ENCODE data around the gene KDR.

The KDR gene

DNA sequence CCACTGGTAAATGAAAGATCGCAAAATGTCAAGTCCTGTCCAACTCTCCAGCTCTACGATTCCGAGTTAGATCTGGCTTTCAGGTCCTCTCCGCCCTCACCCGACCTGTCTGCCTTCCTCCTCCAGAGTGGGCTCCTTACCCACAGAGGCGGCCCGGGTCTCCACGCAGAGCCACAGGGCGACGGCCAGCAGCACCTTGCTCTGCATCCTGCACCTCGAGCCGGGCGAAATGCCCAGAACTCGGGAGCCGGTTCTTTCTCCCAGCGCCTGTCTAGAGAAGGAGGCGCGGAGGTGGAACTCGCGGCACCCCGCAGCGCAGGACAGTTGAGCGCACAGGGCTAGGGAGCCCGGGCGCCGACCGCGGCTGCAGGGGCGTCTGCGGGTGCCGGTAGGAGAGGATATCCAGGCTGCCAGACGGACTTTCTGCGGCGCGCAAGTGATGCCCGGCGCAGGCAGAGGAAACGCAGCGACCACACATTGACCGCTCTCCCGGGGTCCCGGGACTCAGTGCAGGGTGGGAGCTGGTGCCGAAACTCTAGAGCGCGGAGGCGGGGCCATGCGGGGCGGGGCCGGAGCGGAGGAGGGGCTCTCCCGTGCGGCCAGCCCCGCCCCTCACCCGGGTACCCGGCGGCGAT lies at the start of gene KDR:
Gene KDR, minus strand, starts transcription at position 509 of the 635 bp plus-strand sequence. Its CDS starts 302 bp downstream, at position 207.
- H3K4me1 ChIP-seq (ENCODE audit: control insufficient read depth, insufficient read depth, low read length), result no peaks in the 10 kb centered on the region
- H3K27me3 ChIP-seq (ENCODE audit: control insufficient read depth, insufficient read depth, low read length), result no peaks in the 10 kb centered on the region
- no peak within 1 kb of the TSS for H3K27ac ChIP-seq (ENCODE audit: low read depth, low read length)
- peak within 1 kb of the TSS; percentile 32 for H3K4me3 ChIP-seq (ENCODE audit: low read length)
- no peaks in the 10 kb centered on the region for H3K36me3 ChIP-seq (ENCODE audit: control insufficient read depth, insufficient read depth, low read length)
- H3K9ac ChIP-seq (ENCODE audit: low read length), result no peak within 1 kb of the TSS

DNA sequence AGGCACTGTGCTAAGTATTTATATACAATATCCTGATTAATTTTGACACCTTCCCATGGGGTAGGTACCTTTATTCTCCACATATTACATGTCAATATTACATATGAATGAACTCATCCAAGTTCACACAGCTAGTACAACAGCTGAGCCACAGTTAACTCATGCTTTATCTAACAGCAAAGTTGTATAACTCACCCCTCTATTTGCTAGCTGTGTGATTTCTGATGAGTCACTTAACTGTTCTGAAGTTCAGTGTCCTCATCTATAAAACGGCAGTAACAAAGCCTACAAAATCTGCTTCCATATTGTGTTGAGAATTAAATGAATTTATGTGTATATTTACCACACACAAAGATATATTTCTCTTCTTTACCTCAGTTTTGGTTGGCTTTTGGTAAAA lies 48.2 kb upstream of the KDR start:
- no peaks in the 10 kb centered on the region for H3K36me3 ChIP-seq (ENCODE audit: control insufficient read depth, insufficient read depth, low read length)
- H3K9ac ChIP-seq (ENCODE audit: low read length), result no peak overlapping the region
- H3K27ac ChIP-seq (ENCODE audit: low read depth, low read length), result no peak overlapping the region
- H3K4me1 ChIP-seq (ENCODE audit: control insufficient read depth, insufficient read depth, low read length), result no peaks in the 10 kb centered on the region
- no peak overlapping the region for H3K4me3 ChIP-seq (ENCODE audit: low read length)
- no peaks in the 10 kb centered on the region for H3K27me3 ChIP-seq (ENCODE audit: control insufficient read depth, insufficient read depth, low read length)

- H3K36me3 ChIP-seq (ENCODE audit: control insufficient read depth, insufficient read depth, low read length), result no peaks in the 10 kb centered on the region
- H3K27ac ChIP-seq (ENCODE audit: low read depth, low read length), result no peak overlapping the region
- no peak overlapping the region for H3K9ac ChIP-seq (ENCODE audit: low read length)
Measured at GRCh38 chr4:55172694-55173287, 47.4 kb upstream of the KDR start.

GRCh38 chr4:55170462-55170861 lies 45.1 kb upstream of the KDR start:
- Histone ChIP-seq H3K27ac (ENCODE audit: low read depth, low read length) (no peak overlapping the region), H3K27me3 (ENCODE audit: control insufficient read depth, insufficient read depth, low read length) (no peaks in the 10 kb centered on the region), H3K9ac (ENCODE audit: low read length) (no peak overlapping the region), H3K4me1 (ENCODE audit: control insufficient read depth, insufficient read depth, low read length) (no peaks in the 10 kb centered on the region), H3K4me3 (ENCODE audit: low read length) (no peak overlapping the region), H3K36me3 (ENCODE audit: control insufficient read depth, insufficient read depth, low read length) (no peaks in the 10 kb centered on the region)

More at GRCh38 chr4:55172694-55173287, 47.4 kb upstream of the KDR start:
- Histone ChIP-seq H3K4me3 (ENCODE audit: low read length) (no peak overlapping the region), H3K27me3 (ENCODE audit: control insufficient read depth, insufficient read depth, low read length) (no peaks in the 10 kb centered on the region), H3K4me1 (ENCODE audit: control insufficient read depth, insufficient read depth, low read length) (no peaks in the 10 kb centered on the region)

DNA sequence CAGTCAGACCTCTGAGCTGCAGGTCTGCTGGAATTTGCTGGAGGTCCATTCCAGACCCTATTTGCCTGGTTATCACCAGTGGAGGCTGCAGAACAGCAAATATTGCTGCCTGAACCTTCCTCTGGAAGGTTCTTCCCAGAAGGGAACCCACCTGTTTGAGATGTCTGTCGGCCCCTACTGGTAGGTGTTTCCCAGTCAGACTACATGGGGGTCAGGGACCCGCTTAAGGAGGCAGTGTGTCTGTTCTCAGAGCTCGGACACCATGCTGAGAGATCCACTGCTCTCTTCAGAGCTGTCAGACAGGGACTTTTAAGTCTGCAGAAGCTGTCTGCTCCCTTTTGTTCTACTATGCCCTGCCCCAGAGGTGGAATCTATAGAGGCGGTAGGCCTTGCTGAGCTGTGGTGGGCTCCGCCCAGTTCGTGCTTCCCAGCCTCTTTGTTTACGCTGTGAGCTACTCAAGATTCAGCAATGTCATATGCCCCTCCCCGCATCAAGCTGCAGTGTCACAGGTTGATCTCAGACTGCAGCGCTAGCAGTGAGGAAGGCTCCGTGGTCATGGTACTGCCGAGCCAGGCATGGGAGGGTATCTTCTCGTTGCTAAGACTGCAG lies 44.1 kb upstream of the KDR start:
- no peaks in the 10 kb centered on the region for H3K36me3 ChIP-seq (ENCODE audit: control insufficient read depth, insufficient read depth, low read length)
- H3K4me1 ChIP-seq (ENCODE audit: control insufficient read depth, insufficient read depth, low read length), result no peaks in the 10 kb centered on the region
- no peak overlapping the region for H3K4me3 ChIP-seq (ENCODE audit: low read length)
- no peak overlapping the region for H3K9ac ChIP-seq (ENCODE audit: low read length)
- H3K27ac ChIP-seq (ENCODE audit: low read depth, low read length), result no peak overlapping the region
- no peaks in the 10 kb centered on the region for H3K27me3 ChIP-seq (ENCODE audit: control insufficient read depth, insufficient read depth, low read length)

DNA sequence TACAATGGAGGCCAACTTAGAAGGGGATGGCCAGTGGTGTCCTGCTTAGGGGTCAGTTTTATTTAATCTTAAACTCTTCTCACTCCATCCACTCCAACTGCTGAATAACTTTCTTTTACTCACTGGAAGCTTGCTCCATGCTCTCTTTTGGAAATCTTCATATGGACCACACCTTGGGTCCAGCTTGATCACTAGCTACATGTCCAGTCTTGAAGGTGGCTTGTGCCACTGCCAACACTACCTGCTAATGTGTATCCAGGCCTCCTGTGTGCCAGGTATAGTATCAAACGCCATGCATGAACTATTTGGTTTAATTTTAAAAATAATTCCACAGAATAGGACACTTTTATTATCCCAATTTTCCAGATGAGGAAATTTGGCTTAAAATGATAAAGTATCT lies 37.0 kb upstream of the KDR start:
- H3K27me3 ChIP-seq (ENCODE audit: control insufficient read depth, insufficient read depth, low read length), result peaks cover 3% of the 10 kb centered on the region
- H3K4me3 ChIP-seq (ENCODE audit: low read length), result no peak overlapping the region
- H3K4me1 ChIP-seq (ENCODE audit: control insufficient read depth, insufficient read depth, low read length), result no peaks in the 10 kb centered on the region
- H3K9ac ChIP-seq (ENCODE audit: low read length), result no peak overlapping the region
- no peaks in the 10 kb centered on the region for H3K36me3 ChIP-seq (ENCODE audit: control insufficient read depth, insufficient read depth, low read length)
- H3K27ac ChIP-seq (ENCODE audit: low read depth, low read length), result no peak overlapping the region

DNA sequence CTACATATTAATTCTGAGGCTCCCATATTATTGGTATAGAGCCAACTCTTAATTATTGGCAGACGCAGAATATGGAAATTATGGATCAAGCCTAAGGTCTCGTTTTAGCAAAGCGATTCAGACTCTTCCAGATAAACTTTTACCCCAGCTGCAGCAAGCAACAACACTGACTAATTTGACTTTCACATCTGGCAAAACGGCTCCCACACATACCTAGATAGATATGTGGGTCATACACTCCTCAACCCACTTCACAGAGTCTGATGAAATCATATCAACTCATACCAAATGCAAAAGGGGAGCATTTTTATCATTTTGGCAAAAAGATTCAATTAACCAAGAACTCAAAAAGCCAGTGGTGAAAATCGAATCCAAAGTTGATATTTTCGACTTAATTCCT lies 36.3 kb upstream of the KDR start:
- H3K27me3 ChIP-seq (ENCODE audit: control insufficient read depth, insufficient read depth, low read length), result peaks cover 3% of the 10 kb centered on the region
- no peak overlapping the region for H3K27ac ChIP-seq (ENCODE audit: low read depth, low read length)
- H3K4me1 ChIP-seq (ENCODE audit: control insufficient read depth, insufficient read depth, low read length), result no peaks in the 10 kb centered on the region
- no peak overlapping the region for H3K4me3 ChIP-seq (ENCODE audit: low read length)
- no peaks in the 10 kb centered on the region for H3K36me3 ChIP-seq (ENCODE audit: control insufficient read depth, insufficient read depth, low read length)
- H3K9ac ChIP-seq (ENCODE audit: low read length), result no peak overlapping the region

- Histone ChIP-seq H3K4me1 (ENCODE audit: control insufficient read depth, insufficient read depth, low read length) (no peaks in the 10 kb centered on the region), H3K9ac (ENCODE audit: low read length) (no peak overlapping the region), H3K4me3 (ENCODE audit: low read length) (no peak overlapping the region), H3K27ac (ENCODE audit: low read depth, low read length) (no peak overlapping the region), H3K36me3 (ENCODE audit: control insufficient read depth, insufficient read depth, low read length) (no peaks in the 10 kb centered on the region), H3K27me3 (ENCODE audit: control insufficient read depth, insufficient read depth, low read length) (peaks cover 3% of the 10 kb centered on the region)
Measured at GRCh38 chr4:55159851-55160250, 34.5 kb upstream of the KDR start.

GRCh38 chr4:55158957-55159356 lies 33.6 kb upstream of the KDR start:
- H3K27me3 ChIP-seq (ENCODE audit: control insufficient read depth, insufficient read depth, low read length), result peaks cover 3% of the 10 kb centered on the region
- no peaks in the 10 kb centered on the region for H3K36me3 ChIP-seq (ENCODE audit: control insufficient read depth, insufficient read depth, low read length)
- H3K9ac ChIP-seq (ENCODE audit: low read length), result no peak overlapping the region
- no peak overlapping the region for H3K4me3 ChIP-seq (ENCODE audit: low read length)
- no peaks in the 10 kb centered on the region for H3K4me1 ChIP-seq (ENCODE audit: control insufficient read depth, insufficient read depth, low read length)
- no peak overlapping the region for H3K27ac ChIP-seq (ENCODE audit: low read depth, low read length)

DNA sequence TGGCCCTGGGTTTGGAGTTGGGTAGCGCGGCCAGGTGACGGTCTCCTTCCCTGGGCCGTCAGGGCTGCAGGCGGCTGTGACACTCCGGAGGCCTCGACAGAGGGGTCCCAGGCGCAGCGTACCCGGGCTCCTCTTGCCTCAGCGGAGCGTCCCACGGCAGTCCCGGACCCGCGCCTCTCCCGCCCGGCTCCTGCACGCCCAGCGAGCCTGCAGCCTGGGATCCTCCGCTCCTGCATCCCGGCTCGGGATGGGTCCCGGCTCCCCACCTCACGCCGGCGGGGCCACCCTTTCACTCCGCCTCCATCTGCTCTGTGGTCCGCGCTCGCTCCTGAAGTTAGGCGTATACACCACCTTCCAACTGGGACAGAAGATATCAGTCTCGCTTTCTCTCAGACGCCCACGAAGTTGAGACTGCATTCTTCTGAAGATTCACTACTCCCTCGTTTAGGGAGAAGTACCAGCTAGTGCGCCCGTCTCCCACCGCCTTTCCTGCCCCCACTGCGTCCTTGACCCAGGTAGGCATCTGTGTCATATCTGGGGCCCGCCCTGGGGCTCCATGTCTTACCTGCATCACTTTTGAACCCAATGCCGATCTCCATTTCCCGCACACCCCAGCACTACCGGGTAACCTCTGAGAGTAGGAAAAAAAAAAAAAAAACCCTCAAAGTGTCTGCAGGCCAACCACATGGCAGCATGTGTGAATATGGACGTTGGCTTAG lies 32.3 kb upstream of the KDR start:
- Histone ChIP-seq H3K4me1 (ENCODE audit: control insufficient read depth, insufficient read depth, low read length) (no peaks in the 10 kb centered on the region), H3K9ac (ENCODE audit: low read length) (no peak overlapping the region), H3K27ac (ENCODE audit: low read depth, low read length) (no peak overlapping the region), H3K36me3 (ENCODE audit: control insufficient read depth, insufficient read depth, low read length) (no peaks in the 10 kb centered on the region), H3K27me3 (ENCODE audit: control insufficient read depth, insufficient read depth, low read length) (peaks cover 3% of the 10 kb centered on the region), H3K4me3 (ENCODE audit: low read length) (no peak overlapping the region)

- no peaks in the 10 kb centered on the region for H3K4me1 ChIP-seq (ENCODE audit: control insufficient read depth, insufficient read depth, low read length)
- H3K27ac ChIP-seq (ENCODE audit: low read depth, low read length), result no peak overlapping the region
- H3K36me3 ChIP-seq (ENCODE audit: control insufficient read depth, insufficient read depth, low read length), result no peaks in the 10 kb centered on the region
- no peak overlapping the region for H3K4me3 ChIP-seq (ENCODE audit: low read length)
- H3K27me3 ChIP-seq (ENCODE audit: control insufficient read depth, insufficient read depth, low read length), result peaks cover 3% of the 10 kb centered on the region
- no peak overlapping the region for H3K9ac ChIP-seq (ENCODE audit: low read length)
Measured at GRCh38 chr4:55154933-55155332, 29.5 kb upstream of the KDR start.

DNA sequence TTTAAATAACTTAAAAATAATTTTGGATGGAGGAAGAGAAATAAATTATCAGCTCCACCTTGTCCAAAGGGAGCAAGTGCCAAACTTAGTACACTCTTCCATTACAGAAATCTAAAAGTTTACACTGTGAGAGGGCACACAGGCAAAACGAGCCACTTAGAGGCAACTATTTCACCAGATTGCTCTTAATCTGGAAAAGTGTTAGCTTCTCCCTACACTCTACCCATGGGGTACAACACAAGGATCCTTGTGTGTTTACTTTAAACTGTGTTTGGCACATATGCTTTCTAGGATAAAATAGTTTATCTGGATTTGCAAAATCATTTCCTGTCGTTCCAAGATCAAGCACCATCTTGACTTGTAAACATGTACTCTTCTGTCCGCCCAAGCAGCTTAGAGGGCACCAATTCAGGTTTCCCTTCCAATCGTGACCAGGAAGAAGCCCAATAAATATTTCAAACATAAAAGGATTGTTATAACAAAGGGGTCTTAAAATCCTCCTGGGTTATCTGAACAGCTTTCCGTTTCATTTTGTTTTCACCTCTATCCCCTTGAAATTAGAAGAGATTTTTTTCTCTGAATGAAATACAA lies 29.0 kb upstream of the KDR start:
- H3K27me3 ChIP-seq (ENCODE audit: control insufficient read depth, insufficient read depth, low read length), result peaks cover 3% of the 10 kb centered on the region
- no peak overlapping the region for H3K9ac ChIP-seq (ENCODE audit: low read length)
- H3K4me3 ChIP-seq (ENCODE audit: low read length), result no peak overlapping the region
- H3K4me1 ChIP-seq (ENCODE audit: control insufficient read depth, insufficient read depth, low read length), result no peaks in the 10 kb centered on the region
- no peak overlapping the region for H3K27ac ChIP-seq (ENCODE audit: low read depth, low read length)
- no peaks in the 10 kb centered on the region for H3K36me3 ChIP-seq (ENCODE audit: control insufficient read depth, insufficient read depth, low read length)

Measured in rectal smooth muscle tissue (tissue), 1 donor.